ENCODE results near the gene EPHA4.

The EPHA4 gene

DNA sequence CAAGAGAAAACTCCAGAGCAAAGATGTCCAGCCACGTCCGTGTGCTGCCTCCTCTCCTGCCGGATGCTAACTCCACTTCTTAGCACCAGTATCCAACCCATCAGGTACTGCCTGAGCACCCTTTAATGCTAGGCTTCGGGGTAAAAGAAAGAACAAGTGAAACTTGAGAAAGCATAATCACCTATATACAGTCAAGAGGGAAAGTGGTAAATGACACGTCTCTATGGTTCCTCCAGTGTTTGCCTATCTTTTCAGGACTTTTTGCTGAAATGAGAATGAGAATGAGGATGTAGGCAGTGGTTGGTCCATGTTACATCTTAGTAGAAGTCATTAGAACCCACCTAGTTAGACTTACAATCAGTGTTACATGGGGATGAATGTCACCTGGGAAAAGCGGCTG lies 47.9 kb downstream of the EPHA4 start:
- WGBS (ENCODE audit: insufficient coverage, insufficient read length): no CpG with 5 or more reads among the region's 6 CpGs
- Histone ChIP-seq H3K4me1 (ENCODE audit: control insufficient read depth, insufficient read depth, low read length) (peaks cover 2% of the 10 kb centered on the region; the same call in 1 of the 2 replicates), H3K27ac (ENCODE audit: low read length) (no peak overlapping the region), H3K4me3 (ENCODE audit: low read length) (no peak overlapping the region), H3K36me3 (ENCODE audit: control insufficient read depth, insufficient read depth, low read length) (no peaks in the 10 kb centered on the region), H3K27me3 (ENCODE audit: control insufficient read depth, insufficient read depth, low read length) (no peaks in the 10 kb centered on the region), H3K9me3 (ENCODE audit: control insufficient read depth, insufficient read depth, low read length) (no peaks in the 10 kb centered on the region)
- DNase-seq (ENCODE audit: low read depth, low spot score): no peak

- DNase-seq (ENCODE audit: low read depth, low spot score): no peak
- Histone ChIP-seq H3K27me3 (ENCODE audit: control insufficient read depth, insufficient read depth, low read length) (no peaks in the 10 kb centered on the region), H3K4me3 (ENCODE audit: low read length) (no peak overlapping the region), H3K27ac (ENCODE audit: low read length) (no peak overlapping the region), H3K36me3 (ENCODE audit: control insufficient read depth, insufficient read depth, low read length) (no peaks in the 10 kb centered on the region), H3K4me1 (ENCODE audit: control insufficient read depth, insufficient read depth, low read length) (no peaks in the 10 kb centered on the region), H3K9me3 (ENCODE audit: control insufficient read depth, insufficient read depth, low read length) (no peaks in the 10 kb centered on the region)
- no CpG with 5 or more reads among the region's 3 CpGs for WGBS (ENCODE audit: insufficient coverage, insufficient read length)
These were observed 50.8 kb downstream of the EPHA4 start for GRCh38 chr2:221521233-221521845.

GRCh38 chr2:221518935-221519625 lies 53.0 kb downstream of the EPHA4 start:
- Histone ChIP-seq H3K27ac (ENCODE audit: low read length) (no peak overlapping the region), H3K27me3 (ENCODE audit: control insufficient read depth, insufficient read depth, low read length) (no peaks in the 10 kb centered on the region; the same call in 1 of the 2 replicates), H3K4me1 (ENCODE audit: control insufficient read depth, insufficient read depth, low read length) (0 out of 2 replicates have a peak, but pooled peaks cover under 1% of the 10 kb centered on the region), H3K4me3 (ENCODE audit: low read length) (no peak overlapping the region), H3K9me3 (ENCODE audit: control insufficient read depth, insufficient read depth, low read length) (no peaks in the 10 kb centered on the region), H3K36me3 (ENCODE audit: control insufficient read depth, insufficient read depth, low read length) (no peaks in the 10 kb centered on the region)
- no CpG with 5 or more reads among the region's 7 CpGs for WGBS (ENCODE audit: insufficient coverage, insufficient read length)
- no peak for DNase-seq (ENCODE audit: low read depth, low spot score)

DNA sequence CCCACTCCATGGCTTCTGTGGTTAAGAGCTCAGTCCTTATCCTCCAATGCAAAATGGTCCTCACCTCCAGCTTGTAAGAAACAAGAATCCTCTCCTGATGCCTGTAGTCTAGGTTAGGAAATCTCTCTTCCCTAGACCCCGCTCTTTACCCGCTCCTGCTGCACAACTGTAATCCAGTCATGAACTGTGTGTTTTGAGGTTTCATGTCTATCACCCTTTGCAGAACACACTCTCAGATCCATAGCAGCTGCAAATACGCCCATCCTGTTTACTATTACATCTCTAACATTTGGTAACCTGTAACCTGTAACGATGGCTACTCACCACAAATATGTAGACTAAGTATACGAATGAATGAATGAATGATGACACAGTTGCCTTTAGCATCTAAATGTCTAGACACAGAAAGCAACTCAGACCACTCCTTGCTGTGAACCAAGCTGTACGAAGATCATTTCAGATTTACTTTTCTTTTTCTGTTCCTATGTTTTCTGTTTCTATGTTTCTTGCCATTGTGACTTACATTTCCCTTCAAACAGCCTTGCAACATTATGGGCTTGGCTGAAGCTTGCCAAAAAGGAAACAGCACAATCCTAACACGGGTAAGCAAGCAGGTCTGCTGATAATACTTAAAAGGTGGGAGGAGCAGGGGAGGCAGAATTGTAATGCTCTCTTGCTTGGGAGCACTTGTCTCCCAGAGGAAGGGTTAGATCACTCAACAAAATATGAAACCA lies 53.7 kb downstream of the EPHA4 start:
- Histone ChIP-seq H3K27ac (ENCODE audit: low read length) (no peak overlapping the region), H3K36me3 (ENCODE audit: control insufficient read depth, insufficient read depth, low read length) (no peaks in the 10 kb centered on the region), H3K4me1 (ENCODE audit: control insufficient read depth, insufficient read depth, low read length) (0 out of 2 replicates have a peak, but pooled peaks cover 2% of the 10 kb centered on the region), H3K27me3 (ENCODE audit: control insufficient read depth, insufficient read depth, low read length) (no peaks in the 10 kb centered on the region; the same call in 1 of the 2 replicates), H3K9me3 (ENCODE audit: control insufficient read depth, insufficient read depth, low read length) (no peaks in the 10 kb centered on the region), H3K4me3 (ENCODE audit: low read length) (no peak overlapping the region)
- no CpG with 5 or more reads among the region's 7 CpGs for WGBS (ENCODE audit: insufficient coverage, insufficient read length)
- no peak for DNase-seq (ENCODE audit: low read depth, low spot score)

GRCh38 chr2:221517696-221518151 lies 54.4 kb downstream of the EPHA4 start:
- no peak overlapping the region for H3K27ac ChIP-seq (ENCODE audit: low read length)
- WGBS (ENCODE audit: insufficient coverage, insufficient read length): no CpG with 5 or more reads among the region's 5 CpGs
- no peak for DNase-seq (ENCODE audit: low read depth, low spot score)
- no peaks in the 10 kb centered on the region for H3K36me3 ChIP-seq (ENCODE audit: control insufficient read depth, insufficient read depth, low read length)
- H3K27me3 ChIP-seq (ENCODE audit: control insufficient read depth, insufficient read depth, low read length): no peaks in the 10 kb centered on the region; the same call in 1 of the 2 replicates
- 0 out of 2 replicates have a peak, but pooled peaks cover 2% of the 10 kb centered on the region for H3K4me1 ChIP-seq (ENCODE audit: control insufficient read depth, insufficient read depth, low read length)
- H3K9me3 ChIP-seq (ENCODE audit: control insufficient read depth, insufficient read depth, low read length): no peaks in the 10 kb centered on the region
- H3K4me3 ChIP-seq (ENCODE audit: low read length): no peak overlapping the region

GRCh38 chr2:221517146-221517695 lies 54.9 kb downstream of the EPHA4 start:
- no CpG with 5 or more reads among the region's 4 CpGs for WGBS (ENCODE audit: insufficient coverage, insufficient read length)
- Histone ChIP-seq H3K36me3 (ENCODE audit: control insufficient read depth, insufficient read depth, low read length) (no peaks in the 10 kb centered on the region), H3K27me3 (ENCODE audit: control insufficient read depth, insufficient read depth, low read length) (no peaks in the 10 kb centered on the region; the same call in 1 of the 2 replicates), H3K9me3 (ENCODE audit: control insufficient read depth, insufficient read depth, low read length) (no peaks in the 10 kb centered on the region), H3K4me3 (ENCODE audit: low read length) (no peak overlapping the region), H3K27ac (ENCODE audit: low read length) (no peak overlapping the region), H3K4me1 (ENCODE audit: control insufficient read depth, insufficient read depth, low read length) (0 out of 2 replicates have a peak, but pooled peaks cover 2% of the 10 kb centered on the region)
- no peak for DNase-seq (ENCODE audit: low read depth, low spot score)

- 0 out of 2 replicates have a peak, but pooled peaks cover 2% of the 10 kb centered on the region for H3K4me1 ChIP-seq (ENCODE audit: control insufficient read depth, insufficient read depth, low read length)
- H3K36me3 ChIP-seq (ENCODE audit: control insufficient read depth, insufficient read depth, low read length): no peaks in the 10 kb centered on the region
- no peaks in the 10 kb centered on the region for H3K9me3 ChIP-seq (ENCODE audit: control insufficient read depth, insufficient read depth, low read length)
- H3K27ac ChIP-seq (ENCODE audit: low read length): no peak overlapping the region
- no CpG with 5 or more reads among the region's 1 CpG for WGBS (ENCODE audit: insufficient coverage, insufficient read length)
- H3K4me3 ChIP-seq (ENCODE audit: low read length): no peak overlapping the region
- H3K27me3 ChIP-seq (ENCODE audit: control insufficient read depth, insufficient read depth, low read length): no peaks in the 10 kb centered on the region; the same call in 1 of the 2 replicates
- DNase-seq (ENCODE audit: low read depth, low spot score): no peak
These were observed 56.2 kb downstream of the EPHA4 start for GRCh38 chr2:221515864-221516263.

GRCh38 chr2:221514305-221515040 lies 57.6 kb downstream of the EPHA4 start:
- Histone ChIP-seq H3K4me3 (ENCODE audit: low read length) (no peak overlapping the region), H3K27ac (ENCODE audit: low read length) (no peak overlapping the region), H3K9me3 (ENCODE audit: control insufficient read depth, insufficient read depth, low read length) (no peaks in the 10 kb centered on the region), H3K4me1 (ENCODE audit: control insufficient read depth, insufficient read depth, low read length) (0 out of 2 replicates have a peak, but pooled peaks cover 2% of the 10 kb centered on the region), H3K27me3 (ENCODE audit: control insufficient read depth, insufficient read depth, low read length) (no peaks in the 10 kb centered on the region; the same call in 1 of the 2 replicates), H3K36me3 (ENCODE audit: control insufficient read depth, insufficient read depth, low read length) (no peaks in the 10 kb centered on the region)
- no CpG with 5 or more reads among the region's 5 CpGs for WGBS (ENCODE audit: insufficient coverage, insufficient read length)
- DNase-seq (ENCODE audit: low read depth, low spot score): no peak

GRCh38 chr2:221513232-221513631 lies 58.9 kb downstream of the EPHA4 start:
- Histone ChIP-seq H3K27me3 (ENCODE audit: control insufficient read depth, insufficient read depth, low read length) (no peaks in the 10 kb centered on the region; the same call in 1 of the 2 replicates), H3K36me3 (ENCODE audit: control insufficient read depth, insufficient read depth, low read length) (no peaks in the 10 kb centered on the region), H3K4me1 (ENCODE audit: control insufficient read depth, insufficient read depth, low read length) (0 out of 2 replicates have a peak, but pooled peaks cover 2% of the 10 kb centered on the region), H3K4me3 (ENCODE audit: low read length) (no peak overlapping the region), H3K9me3 (ENCODE audit: control insufficient read depth, insufficient read depth, low read length) (no peaks in the 10 kb centered on the region), H3K27ac (ENCODE audit: low read length) (no peak overlapping the region)
- no peak for DNase-seq (ENCODE audit: low read depth, low spot score)
- no CpG with 5 or more reads among the region's 5 CpGs for WGBS (ENCODE audit: insufficient coverage, insufficient read length)
